CD4-positive, alpha-beta T cell treated with Interleukin-17A for 4 hours (primary cell): ENCODE results near the gene TRIM61.
"Not testable (repeated sequence)": the region's sequence is repeated elsewhere in the genome, so short reads cannot be mapped to it uniquely, and the experiment has no call there.

ENCODE experiments used
- DNase-seq: peaks from one replicate; pipeline ENCODE4 v3.0.0-alpha.2; 2020; ENCODE audit warnings: mixed read lengths

Gene TRIM61

DNA sequence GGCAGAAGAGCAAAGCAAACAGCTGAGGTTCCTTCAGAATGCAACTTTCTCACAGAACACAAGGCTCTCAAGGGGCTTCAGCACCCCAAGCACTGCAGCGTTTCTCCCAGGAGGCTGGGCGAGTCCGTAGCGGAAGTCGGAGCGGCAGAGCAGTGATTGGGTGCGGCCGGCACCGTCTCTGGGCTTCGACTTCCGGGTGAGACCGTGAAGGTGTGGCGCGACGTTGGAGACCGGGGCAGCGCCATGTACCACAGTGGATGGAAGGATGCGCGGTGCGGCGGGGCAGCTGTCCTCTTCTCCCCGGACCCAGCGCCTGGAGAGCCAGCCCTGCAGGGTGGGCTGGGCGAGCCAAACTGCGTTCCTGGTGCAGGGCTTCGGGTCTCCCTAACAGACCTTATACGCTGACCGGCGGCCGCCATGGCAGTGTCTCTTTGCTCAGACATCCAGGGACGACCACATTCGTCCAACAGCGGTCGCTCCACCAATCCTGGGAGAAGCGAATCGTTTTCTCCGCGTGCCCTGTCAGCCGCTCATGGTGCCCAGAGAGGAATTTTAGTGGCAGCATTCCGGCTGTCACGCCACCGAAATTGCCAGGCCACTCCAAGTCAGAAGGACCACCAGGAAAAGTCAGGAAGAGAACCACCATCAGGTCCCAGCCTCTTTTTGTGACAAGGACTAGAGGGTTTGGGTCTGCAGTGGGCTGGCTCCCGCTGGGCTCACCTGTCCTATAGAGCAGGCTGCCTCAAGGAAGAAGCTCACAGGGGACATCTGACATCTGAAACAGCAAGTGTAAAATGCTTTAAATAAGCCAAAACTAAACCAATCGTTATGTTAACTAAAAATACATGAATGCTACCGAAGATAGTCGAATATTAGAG is 20.5 kb downstream of the TRIM61 start:
- DNase-seq = peak; percentile 73

DNA sequence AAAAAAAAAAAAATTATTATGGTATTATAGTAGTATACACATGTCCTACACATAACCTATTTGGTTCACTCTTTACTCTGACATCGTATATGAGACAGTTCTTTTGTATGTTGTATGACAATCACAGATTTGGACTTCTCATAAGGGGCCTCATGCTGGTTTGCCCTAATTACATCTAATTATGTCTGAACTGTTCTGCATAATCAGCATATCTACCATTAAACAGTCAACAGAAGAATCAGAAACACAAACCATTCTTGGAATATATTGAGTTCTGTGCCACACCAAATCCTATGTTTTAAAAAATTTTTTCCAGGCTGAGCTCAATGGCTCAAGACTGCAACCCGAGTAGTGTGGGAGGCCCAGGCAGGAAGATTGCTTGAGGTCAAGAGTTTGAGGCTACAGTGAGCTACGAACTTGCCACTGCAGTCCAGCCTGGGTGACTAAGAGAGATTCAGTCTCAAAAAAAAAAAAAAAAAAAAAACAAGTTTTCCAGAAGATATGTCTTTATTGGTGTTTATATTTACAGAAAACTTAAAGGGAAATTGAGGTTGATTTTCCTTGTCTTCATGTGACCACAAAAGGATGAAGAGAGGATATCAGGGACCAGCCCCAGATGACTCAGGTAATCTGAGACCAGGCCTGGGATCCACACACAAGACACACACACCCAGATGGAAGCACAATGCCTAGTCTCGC is 22.2 kb downstream of the TRIM61 start:
- DNase-seq = no peak

DNA sequence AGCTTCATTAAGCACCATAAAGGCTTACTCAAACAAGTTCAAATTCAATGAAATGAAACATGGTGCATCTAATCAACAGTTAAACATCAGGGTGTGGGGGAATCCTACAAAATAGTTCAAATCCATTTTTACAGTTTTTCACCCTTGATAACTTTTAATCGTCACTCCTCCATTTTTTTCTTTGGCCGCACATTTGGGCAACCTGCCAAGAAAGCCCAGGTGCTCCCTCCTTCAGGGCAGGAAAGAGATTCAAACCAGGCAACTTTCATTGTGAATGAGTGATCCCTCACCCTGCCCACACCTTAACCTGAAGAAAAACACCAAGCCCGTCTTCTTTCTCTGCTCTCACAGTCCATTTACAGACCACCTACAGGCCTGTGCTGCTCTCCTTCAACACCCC is 24.9 kb downstream of the TRIM61 start:
- no peak for DNase-seq

DNA sequence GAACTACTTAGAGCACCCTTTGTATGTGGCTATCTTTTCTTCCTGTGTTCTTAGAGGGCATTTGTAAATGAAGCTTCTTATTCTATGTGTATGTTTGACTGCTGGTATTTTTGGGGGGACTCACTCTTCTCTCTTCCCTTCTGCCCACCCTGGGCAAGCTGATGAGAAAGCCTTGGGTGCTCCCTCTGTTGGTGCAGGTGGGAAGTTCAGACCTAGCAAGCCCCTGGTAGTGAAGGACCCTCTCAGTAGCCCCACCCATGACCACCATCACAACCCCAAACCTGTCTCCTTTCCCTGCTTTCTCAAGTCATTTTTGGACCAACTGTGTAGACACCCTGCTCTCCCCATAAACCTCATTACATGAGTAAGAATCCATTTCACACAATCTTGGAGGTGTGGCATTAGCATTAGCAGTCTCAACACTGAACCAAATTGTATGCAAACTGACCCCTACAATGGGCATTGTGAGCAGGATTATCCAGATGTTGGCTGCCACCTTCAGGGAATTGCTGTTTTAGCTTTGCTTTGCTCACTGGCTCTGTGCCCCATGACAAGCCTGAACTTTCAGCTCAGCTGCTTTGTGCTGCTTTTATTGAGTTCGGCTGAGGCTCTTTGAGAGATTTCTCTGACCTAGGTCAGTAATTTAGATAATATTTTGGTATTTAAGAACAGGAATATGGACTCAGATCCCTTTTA is 27.9 kb downstream of the TRIM61 start:
- no peak for DNase-seq

DNA sequence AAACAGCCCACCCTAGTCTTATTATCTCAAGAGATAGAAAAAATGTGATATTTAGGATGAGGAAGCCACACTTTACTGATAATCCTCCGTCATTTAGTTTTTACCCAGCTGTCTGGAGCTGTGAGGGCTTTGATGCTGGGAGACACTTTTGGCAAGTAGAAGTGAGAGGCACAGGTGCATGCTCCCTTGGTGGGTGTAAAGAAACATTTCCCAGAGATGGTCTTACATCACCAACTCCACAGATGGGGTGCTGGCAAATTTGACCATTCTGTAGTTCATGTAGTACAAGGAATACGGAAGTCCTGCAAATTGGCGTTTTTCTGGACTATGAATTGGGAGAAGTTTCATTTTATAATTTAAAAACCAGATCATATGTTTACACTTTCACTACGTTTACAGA is 28.5 kb downstream of the TRIM61 start:
- no peak for DNase-seq

DNA sequence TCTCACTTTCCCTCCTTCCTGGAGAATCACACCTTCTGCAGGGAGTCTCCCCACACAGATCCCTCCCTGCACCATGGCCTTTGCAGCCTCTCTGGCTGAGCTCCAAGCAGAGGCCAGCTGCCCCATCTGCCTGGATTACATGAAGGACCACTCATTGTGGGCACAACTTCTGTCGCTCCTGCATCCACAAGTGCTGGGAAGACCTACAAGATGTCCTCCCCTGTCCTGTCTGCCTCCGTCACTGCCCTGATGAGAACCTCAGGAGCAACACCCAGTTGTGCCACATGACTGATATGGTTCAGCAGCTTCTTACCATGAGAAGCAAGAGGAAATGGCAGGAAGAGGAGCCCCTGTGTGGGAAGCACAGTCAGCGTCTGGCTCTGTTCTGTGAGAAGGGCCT is 29.5 kb downstream of the TRIM61 start:
- not testable (repeated sequence) for DNase-seq

DNA sequence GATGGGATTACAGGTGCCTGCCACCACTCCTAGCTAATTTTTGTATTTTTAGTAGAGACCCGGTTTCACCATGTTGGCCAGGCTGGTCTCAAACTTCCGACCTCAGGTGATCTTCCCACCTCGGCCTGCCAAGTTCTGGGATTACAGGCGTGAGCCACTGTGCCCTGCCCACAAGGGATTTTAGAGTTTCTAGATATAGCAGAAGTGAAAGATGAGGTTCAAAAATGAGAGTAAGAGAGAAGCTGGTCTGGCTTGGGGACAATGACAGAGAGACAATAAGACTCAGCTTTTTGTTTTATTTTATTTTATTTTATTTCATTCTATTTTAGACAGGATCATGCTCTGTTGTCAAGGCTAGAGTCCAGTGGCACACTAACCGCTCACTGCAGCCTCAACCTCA is 30.6 kb downstream of the TRIM61 start:
- DNase-seq = no peak

DNA sequence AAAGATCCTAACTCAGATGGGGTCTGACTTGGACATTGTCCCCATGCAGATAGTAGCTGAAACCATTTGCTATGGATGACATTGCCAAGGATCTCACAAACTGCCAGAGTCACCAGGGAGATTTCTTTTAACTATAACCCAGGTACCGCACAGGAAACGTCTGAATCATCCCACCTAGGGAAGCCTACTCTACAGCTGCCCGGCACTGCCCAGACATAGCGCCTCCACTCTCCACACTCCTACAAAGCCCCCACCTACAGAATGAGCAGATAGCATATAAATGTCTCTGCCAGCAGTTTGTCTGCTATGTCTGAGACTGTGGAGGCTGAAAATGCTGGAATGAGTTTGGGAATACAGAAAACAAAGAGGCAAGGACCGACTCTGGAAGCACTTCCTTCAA is 32.3 kb downstream of the TRIM61 start:
- no peak for DNase-seq

DNA sequence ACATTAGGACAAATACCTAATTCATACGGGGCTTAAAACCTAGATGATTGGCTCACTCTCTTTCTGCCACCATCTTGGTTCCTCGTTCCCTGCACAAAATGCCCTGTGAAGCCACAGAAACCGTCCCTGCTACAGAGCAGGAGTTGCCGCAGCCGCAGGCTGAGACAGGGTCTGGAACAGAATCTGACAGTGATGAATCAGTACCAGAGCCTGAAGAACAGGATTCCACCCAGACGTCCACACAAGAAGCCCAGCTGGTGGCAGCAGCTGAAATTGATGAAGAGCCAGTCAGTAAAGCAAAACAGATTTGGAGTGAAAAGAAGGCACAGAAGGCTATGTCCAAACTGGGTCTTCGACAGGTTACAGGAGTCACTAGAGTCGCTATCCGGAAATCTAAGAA is 34.3 kb downstream of the TRIM61 start:
- no peak for DNase-seq

DNA sequence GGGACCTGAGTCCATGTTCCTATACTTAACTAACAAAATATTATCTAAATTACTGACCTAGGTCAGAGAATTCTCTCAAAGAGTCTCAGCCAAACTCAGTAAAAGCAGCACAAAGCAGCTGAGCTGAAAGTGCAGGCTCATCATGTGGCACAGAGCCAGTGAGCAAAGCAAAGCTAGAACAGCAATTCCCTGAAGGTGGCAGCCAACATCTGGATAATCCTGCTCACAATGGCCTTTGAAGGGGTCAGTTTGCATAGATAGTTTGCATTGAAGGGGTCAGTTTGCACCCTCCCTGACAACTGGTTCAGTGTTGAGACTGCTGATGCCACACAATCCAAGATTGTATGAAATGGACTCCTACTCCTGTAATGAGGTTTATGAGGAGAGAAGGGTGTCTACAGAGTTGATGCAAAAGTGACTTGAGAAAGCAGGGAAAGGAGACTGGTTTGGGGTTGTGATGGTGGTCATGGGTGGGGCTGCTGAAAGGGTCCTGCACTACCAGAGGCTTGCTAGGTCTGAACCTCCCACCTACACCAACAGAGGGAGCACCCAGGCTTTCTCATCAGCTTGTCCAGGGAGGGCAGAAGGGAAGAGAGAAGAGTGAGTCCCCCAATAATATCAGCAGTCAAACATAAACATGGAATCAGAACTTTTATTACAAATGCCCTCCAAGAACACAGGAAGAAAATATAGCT is 39.7 kb downstream of the TRIM61 start:
- no peak for DNase-seq

DNA sequence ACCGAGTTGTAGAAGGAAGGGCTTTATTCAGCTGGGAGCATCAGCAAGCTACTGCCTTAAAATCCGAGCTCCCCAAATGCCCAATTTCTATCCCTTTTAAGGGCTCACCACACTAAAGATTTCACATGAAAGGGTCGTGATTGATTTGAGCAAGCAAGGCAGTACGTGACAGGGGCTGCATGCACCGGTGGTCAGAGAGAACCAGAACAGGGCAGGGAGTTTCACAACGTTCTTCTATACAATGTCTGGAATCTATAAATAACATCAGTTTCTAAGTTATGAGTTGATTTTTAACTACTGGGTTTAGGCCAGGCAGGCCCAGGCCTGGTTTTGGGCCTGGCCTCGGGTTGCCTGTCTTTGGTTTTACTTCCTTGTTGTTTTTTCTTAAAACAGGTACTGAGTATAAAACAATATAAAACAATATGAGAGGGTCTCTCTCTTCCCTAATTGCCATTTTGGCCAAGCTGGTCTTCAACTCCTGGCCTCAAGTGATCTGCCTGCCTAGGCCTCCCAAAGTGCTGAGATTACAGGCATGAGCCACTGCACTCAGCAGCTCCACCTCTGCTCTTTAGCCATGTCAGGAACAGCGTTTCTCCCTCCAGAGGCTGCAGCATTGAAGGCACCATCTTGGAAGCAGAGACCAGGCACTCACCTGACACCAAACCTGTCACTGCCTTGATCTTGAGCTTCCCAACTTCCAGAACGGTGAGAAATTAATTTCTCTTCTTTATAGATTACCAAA is 41.4 kb downstream of the TRIM61 start:
- DNase-seq = not testable (repeated sequence)

DNA sequence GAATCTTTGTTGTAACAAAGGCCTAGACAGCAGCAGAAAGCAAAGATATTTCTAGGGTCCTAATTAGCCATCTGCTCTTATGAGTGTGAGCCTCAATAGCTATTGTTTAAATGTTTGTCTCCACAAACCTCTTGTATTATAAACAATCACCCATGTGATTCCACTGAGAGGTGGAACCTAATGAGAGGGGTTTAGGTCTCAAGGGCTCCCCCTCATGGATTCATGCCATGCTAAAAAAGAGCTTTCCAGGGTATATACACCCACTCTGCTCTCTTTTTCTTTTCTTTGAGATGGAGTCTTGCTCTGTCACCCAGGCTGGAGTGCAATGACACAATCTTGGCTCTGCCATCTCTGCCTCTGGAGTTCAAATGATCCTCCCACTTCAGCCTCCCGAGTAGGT is 42.1 kb downstream of the TRIM61 start:
- DNase-seq = no peak

DNA sequence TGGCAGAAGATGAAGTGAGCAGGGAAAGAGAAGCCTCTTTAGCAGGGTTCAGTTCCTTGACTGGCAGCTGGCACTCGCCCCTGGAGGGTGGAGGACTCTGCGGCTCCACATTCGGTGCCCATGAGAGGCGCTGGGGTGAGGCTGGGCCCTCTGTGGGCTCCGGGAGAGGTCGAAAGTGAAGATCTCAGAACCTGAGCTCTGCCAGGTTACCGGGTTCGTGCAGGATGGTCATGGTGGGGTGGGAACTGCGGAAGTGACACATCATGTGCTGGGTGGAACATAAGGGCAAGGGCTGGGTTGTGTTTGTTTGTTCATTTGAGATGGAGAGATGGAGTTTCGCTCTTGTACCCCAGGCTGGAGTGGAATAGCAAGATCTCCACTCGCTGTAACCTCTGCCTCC is 44.2 kb downstream of the TRIM61 start:
- DNase-seq = no peak

DNA sequence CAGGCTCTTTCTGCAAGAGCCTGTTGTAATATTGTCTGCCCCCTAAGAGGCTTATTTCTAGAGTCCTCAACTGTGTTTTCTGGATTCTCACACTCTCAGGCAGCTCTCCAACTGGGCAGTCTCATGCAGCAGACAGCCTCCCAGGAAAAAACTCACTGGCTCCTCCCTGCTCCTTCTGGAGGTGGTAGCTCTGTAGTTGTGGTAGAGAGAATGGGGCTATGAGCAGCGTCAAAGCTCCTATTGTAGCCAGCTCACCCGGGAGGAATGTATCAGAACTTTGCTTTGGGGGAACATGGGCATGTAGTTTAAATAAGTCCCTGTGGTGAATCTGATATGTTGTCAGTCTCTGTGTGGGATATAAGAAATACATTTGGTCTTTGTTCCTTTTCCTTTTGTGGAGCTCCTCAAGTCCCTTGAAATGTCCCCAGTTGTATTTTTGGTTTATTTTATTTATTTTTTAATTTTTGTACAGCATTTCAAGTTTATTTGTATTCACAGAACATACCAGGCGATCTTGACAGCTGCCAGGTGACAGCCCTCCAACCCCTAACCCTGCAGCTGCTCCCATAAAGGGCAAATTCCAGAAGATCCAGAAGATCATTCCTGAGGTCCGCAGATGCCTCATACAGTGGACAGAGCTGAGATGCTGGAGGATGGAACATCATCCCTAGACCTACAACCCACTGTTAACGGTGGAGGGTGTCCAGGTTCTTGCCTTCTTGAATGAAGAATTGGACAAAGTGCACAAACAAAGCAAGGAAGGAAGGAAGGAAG is 45.7 kb downstream of the TRIM61 start:
- DNase-seq = no peak

DNA sequence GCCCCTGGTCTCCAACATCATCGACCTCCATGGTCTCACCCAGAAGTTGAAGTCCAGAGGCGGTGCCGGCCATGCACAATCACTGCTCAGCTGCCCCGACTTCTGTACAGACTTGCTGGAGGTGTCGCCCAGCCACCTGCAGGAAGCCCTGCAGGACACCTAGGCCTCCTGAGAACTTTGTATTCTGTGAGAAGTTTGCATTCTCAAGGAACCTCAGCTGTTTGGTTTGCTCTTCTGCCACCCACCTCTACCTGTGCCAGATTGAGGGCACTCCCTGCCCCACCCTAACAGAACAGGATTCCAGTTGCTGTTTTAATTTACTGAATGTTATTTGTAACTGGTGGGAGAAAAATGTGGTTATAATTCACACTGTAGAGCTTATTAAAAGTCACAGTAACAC is 46.8 kb downstream of the TRIM61 start:
- DNase-seq = no peak

DNA sequence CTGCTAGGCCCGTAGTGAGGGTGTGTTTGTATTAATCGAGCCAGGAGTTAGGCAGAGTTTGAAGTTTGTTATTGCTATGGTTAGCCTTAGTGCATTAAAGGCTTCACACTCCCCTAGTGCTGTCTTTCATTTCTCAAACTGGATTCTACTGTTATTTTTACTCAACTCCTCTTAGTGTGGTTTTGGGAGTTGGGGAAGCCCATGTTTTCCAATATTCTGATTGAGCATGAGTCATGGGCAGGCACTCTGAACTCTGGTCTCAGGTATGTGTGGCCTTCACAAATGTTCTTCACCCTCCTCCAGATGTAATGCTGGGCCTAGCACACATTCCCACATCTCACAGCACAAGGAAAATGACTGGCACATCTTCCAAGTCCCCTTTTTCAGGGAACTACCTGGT is 50.4 kb downstream of the TRIM61 start:
- DNase-seq = not testable (repeated sequence)

DNA sequence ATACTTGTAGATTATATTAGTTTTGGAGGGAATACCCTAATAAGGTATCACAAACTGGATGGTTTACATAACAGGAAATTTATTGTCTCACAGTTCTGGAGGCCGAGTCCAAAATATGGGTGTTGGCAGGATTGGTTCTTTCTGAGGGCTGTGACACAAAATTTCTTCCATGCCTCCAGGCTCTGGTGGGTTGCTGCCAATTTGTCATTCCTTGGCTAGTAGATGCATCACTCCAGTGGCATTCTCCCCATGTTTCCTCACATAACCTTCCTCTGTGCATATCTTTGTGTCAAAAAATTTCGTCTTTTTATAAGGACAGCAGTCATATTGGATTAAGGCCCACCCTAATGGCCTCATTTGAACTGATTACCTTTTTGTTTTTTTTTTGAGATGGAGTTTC is 51.2 kb downstream of the TRIM61 start:
- DNase-seq = no peak

DNA sequence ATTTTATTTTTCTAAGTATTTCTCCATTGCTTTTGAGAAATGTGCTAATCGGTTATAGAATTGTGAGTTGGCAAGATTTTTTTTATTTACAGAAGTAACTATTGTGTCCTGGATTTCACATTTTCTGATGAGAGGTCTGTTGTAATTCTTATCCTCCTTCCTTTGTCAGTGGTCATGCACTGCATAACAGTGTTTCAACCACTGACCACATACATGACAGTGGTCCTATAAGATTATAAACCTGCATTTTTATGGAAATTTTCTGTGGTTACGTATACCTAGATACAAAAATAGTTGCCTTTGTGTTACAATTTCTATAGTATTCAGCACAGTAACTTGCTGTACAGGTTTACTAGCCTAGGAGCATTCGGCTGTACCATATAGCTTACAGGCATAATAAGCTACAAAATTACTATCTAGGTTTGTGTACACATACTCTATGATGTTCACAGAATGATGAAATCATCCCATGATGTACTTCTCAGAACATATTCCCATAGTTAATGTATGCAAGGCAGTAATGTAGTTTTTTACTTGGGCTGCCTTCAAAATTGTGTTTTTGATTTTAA is 52.7 kb downstream of the TRIM61 start:
- no peak for DNase-seq

DNA sequence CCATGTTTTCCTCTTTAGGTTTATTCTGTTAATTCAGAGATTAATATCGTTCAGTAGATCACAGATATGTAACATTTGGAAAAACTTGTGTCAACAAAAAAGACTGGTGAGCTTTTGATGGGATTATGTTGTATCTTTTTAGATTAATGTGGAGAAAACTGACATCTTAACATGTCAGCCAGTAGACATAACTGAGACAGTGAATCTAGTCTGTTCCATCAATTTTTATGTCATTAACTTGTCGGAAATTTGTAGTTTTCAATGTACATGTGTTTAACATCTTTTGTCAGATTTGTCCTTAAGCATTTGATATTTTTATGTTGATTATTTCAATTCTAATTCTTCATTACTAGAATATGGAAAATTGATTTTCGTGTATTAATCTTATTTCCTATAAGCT is 58.5 kb downstream of the TRIM61 start:
- DNase-seq = no peak
